Frontal cortex (tissue), 4 donors: ENCODE measurements around the gene SPARC. TPM values are rescaled to one million over a fixed set of nuclear protein-coding genes. Genes with fewer than 3 reads are reported as not detected.

Experiments used
- DNase-seq, 2 donors: peaks; one replicate each; pipeline ENCODE4 v3.0.0; 2012; ENCODE audit warnings: low spot score in 2 of 2
- FAIRE-seq: peaks from 2 replicates; lab custom pipeline; 2012; peaks lifted over from hg19 to GRCh38; lab: Jason Lieb, UNC
- total RNA-seq: library from RNA; depleted of rRNA; stranded (reverse); fragments of >200 nt; gene quantifications from one replicate; pipeline ENCODE4 v1.2.3, GENCODE V29; 2014
- donor health status: control.
- donor health status: control.
- donor health status: control.

Gene SPARC
- total RNA-seq, 1 donor from 2014 or later: 74.6 TPM

GRCh38 chr5:151631941-151632340 lies 54.8 kb downstream of the SPARC start:
- FAIRE-seq: no peak
- DNase-seq: no peak

DNA sequence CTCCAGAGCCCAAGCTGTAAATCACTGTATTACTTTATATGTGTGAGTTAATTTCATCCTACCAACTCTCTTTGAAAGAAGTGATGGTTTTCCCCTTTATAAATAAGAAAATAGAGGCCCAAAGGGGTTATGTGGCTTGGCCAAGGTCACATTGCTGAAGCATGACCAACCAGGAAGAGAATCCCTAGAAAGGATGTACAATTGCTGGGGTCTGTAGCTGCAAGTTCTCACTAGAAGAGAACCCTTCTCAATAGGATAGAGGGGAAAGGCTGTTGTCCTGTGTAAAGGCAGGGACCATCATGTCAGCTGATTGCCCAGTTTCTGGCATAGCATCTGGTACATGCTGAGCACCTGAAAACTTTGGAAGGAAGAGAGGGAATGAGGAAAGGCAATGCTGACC lies 56.6 kb downstream of the SPARC start:
- DNase-seq: no peak
- no peak for FAIRE-seq

- DNase-seq (no peak), FAIRE-seq (no peak)
Measured at GRCh38 chr5:151628112-151628823, 58.4 kb downstream of the SPARC start.

DNA sequence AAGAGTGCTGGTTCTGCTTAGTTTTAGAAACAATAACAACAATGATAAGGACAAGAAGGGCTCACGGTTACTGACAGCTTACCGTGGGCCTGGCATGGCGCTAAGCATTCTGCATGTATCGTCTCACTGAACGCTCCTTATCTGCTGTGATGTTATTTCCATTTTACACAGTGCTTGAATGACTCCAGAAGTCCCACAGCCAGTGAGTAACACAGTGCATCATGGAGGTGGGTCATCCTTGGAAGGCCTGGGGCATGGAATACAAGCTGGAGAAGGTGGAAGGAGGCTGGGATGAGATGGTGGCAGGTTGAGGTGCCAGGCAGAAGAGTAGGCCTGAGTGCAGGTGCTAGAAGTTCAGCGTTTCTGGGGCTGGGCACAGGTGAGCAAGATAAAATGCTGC lies 59.1 kb downstream of the SPARC start:
- DNase-seq: no peak
- no peak for FAIRE-seq

- no peak for DNase-seq
- FAIRE-seq: no peak
Measured at GRCh38 chr5:151625285-151625684, 61.4 kb downstream of the SPARC start.

DNA sequence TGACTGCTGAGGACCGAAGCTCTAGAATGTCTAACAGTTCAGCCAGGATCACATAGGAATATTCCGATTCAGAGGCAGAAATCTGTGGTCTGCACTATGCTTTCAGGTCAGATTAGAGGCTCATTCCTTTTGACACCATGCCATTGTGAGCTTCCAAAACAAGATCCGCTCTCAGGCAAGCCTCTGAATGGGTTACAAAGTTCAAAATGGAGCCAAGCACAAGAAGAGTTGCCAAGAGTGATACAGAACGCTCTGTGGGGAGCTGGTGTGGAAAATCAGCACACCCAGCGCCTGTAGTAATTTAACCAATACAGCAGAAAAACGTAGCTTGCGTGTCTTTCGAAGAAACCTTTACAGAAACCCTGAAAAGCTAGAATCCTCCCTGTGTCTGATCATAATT lies 62.2 kb downstream of the SPARC start:
- DNase-seq (no peak), FAIRE-seq (no peak)

- no peak for FAIRE-seq
- DNase-seq: no peak
Measured at GRCh38 chr5:151622367-151623088, 64.2 kb downstream of the SPARC start.

GRCh38 chr5:151620461-151620840 lies 66.3 kb downstream of the SPARC start:
- no peak for FAIRE-seq
- DNase-seq: no peak

DNA sequence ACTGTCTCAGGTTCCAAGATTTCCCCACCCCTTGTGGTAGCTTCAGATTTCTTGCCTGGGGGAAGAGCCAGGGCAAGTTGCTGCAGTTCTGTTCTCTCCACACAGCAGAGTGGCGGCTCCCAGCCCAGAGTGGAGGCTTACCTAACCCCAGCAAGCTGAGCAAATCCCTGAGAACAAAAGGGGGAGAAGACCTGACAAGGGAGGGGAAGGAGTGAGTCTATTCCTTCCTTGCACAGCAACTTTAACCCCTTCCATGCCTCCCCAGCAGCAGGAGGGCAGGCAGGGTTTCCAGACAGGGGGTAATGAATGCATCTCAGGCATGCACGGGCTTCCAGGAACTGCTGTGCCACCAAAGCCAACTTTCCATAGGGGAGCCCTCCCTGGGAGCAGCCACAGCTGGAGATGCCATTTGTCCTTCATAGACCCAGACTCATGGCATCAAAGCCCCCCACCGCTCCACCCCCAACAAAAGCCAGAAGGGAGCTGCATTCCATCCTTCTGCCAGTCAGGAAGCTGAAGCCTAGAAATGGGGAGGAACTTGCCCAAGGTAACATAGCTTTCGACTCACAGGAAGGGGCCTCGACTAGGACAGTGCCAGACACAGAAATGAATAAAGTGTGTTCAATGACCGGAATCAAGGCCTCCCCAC lies 66.8 kb downstream of the SPARC start:
- DNase-seq: no peak
- FAIRE-seq: no peak

- FAIRE-seq (no peak), DNase-seq (no peak)
Measured at GRCh38 chr5:151618907-151619306, 67.8 kb downstream of the SPARC start.

DNA sequence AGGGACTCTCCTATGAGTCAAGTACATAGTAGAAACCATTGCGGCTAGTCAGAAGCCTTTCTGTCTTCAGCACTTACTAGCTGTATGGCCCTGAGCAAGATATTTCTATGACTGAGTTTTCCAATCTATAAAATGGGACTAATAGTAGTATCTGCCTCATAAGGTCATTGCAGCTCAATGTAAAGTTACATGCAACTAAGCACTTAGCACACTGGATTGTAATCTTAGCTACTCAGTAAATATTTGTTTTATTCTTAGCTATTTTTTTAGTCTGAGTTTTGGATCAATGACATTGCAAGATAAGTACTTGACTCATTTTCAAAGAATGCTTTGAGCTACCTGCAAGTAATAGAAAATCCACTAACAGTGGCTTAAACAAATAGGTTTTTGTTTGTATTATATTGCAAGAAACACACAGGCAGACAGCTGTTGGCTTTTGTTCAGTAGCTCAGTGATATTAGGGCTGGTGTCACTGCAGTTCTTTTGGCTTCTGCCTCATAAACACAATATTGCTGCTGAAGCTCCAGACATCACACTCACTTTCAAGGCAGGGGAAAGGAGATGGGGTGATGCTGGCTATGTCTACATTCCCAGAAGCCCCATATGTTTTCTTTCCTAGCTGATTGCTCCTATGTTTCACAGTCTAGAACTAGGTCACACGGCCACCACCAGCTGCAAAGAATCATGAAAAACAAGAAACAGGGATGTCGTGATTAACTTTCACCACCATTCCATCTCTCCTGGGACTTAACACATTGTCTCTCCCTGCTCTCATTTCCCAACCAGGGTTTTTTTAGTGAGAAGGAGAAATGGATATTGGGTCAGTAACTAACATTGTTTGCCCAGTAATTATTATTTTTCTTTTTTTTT lies 68.6 kb downstream of the SPARC start:
- FAIRE-seq (no peak), DNase-seq (no peak)

GRCh38 chr5:151617383-151617840 lies 69.3 kb downstream of the SPARC start:
- FAIRE-seq: no peak
- no peak for DNase-seq

DNA sequence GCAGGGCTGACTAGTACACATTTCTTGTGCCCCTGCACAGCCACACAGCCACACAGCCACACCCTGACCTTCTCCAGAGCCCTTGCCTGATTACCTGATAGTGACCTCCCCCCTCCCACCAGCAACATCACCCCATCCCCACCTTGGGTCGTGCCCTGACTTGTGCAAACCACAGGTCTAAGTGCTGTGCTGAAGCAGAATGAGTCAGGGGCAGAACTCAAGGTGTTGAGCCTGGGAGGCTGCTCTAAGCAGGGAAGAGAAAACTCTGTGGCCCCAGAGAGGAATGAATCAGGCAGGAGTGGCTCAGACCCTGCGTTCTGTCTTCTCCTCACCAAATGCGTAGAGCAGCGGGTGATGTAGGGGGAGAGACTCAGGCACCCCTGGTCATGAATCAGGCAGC lies 71.3 kb downstream of the SPARC start:
- FAIRE-seq: no peak
- DNase-seq: no peak

DNA sequence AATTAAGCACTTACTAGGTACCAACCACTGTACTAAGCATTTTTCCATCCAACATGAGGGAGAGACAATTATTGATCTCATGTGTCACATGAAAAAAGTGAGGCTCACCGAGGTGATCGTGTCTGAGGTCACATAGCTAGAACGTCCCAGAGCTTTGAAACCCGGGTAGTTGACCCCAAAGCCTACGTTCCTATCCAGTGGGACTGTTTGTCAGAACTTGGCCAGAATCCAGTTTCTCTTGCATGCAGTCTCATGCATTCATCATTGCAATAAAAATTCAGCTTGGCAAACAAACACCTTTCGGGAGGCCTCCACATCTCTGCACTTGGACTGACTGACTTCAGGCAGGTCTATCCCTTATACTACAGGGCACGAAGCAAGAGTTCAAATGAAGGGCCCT lies 72.2 kb downstream of the SPARC start:
- FAIRE-seq: no peak
- DNase-seq: no peak

DNA sequence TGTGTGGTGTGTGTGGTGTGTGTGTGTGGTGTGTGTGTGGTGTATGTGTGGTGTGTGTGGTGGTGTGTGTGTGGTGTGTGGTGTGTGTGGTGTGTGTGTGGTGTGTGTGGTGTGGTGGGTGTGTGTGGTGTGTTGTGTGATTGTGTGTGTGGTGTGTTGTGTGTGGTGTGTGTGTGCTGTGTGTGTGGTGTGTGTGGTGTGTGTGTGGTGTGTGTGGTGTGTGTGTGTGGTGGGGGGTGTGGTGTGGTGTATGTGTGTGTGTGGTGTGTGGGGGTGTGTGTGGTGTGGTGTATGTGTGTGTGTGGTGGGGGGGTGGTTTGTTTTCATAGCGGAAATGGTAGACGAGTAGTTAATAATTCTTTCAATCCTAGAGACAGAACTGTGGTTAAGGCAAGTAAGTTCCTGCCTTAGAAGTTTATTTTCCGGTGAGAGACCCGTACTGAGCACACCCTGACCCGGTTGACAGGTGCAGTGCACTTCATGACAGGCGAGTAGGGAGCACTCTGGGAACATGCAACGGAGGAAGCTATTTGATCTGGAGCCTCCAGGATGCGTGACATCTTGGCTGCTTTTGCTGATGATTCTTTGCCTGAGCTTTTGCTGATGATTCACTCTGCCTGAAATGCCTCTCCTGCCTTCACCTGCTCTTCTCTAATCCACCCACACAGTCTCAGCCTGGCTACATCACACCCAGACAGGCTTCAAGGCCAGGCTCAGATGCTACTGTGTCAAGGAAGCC lies 73.9 kb downstream of the SPARC start:
- DNase-seq (no peak), FAIRE-seq (no peak)

DNA sequence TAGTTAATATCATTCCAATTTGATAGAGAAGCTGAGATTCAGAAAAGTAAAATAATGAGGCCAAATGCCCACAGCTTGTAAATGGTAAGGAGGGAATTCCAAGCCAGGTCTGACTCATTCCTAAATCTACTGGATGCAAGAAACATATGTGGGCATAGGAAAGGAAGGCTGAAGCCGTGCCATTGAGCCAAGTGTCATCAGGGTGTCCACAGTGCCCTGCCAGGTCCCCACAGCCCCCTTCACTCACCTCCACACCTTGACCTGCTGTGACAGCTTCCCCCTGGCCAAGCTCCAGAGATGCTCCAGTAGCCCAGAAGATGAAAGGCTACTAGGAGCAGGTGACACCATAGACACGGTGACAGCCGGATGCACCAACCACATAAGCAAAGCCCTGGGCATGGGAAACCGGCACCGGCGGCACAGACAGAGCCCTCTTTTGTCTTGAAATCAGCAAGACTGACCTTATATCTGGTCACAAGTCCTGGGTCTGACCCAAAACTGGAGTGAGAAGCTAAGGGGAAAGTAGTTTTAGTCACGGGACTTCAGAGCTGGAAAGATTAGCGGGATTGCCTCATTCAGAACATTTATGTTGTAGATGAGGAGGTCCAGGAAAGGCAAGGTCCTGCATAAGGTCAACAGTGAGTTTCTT lies 75.5 kb downstream of the SPARC start:
- FAIRE-seq (no peak), DNase-seq (no peak)
